A673 (cell line): Measurements from ENCODE around the gene KCNK16. TPM values are rescaled to one million over a fixed set of nuclear protein-coding genes. Genes with fewer than 3 reads are reported as not detected.

ENCODE experiments used
- BruUV-seq: library from RNA; stranded (reverse); fragments of 400-500 nt; replicated peaks from 2 replicates; lab custom pipeline; 2021; lab: Mats Ljungman, UMichigan
- CTCF ChIA-PET: fragments of 300-600 bp; sonication (Branson Sonifier 250); formaldehyde crosslinking; loops from one replicate; lab custom pipeline; 2022; ENCODE audit warnings: antibody characterized with exemption; lab: Charles Lee
- POLR2A ChIA-PET: fragments of 300-600 bp; sonication (Branson Sonifier 250); formaldehyde crosslinking; loops from one replicate; lab custom pipeline; 2022; ENCODE audit warnings: antibody characterized with exemption; ENCODE audit not compliant: low non-redundant PET; lab: Charles Lee
- DNase-seq: peaks from one replicate; pipeline ENCODE4 v3.0.0-alpha.2; 2015; ENCODE audit warnings: low spot score
- H3K27ac ChIP-seq: fragments of 200-600 bp; sonication (generic); 2 replicates; pipeline ENCODE4 v1.5.1; 2016; ENCODE audit warnings: mixed run types, low read depth, mild to moderate bottlenecking, mixed read lengths, antibody characterized with exemption, low read length; ENCODE audit not compliant: poor library complexity, severe bottlenecking
- H3K27me3 ChIP-seq: fragments of 200-600 bp; sonication (generic); replicated peaks from 2 replicates; pipeline ENCODE4 v1.6.1; 2017; ENCODE audit warnings: mixed run types, low read depth, mild to moderate bottlenecking, mixed read lengths, antibody characterized with exemption, low read length; ENCODE audit not compliant: insufficient read depth, poor library complexity
- H3K36me3 ChIP-seq: fragments of 200-600 bp; sonication (generic); 2 replicates; pipeline ENCODE4 v1.6.1; 2016; ENCODE audit warnings: mixed run types, mild to moderate bottlenecking, mixed read lengths, antibody characterized with exemption, low read length; ENCODE audit not compliant: insufficient read depth, poor library complexity, severe bottlenecking
- H3K4me1 ChIP-seq: fragments of 200-600 bp; sonication (generic); 2 replicates; pipeline ENCODE4 v1.6.1; 2017; ENCODE audit warnings: mixed run types, mild to moderate bottlenecking, mixed read lengths, antibody characterized with exemption, low read length; ENCODE audit not compliant: insufficient read depth, poor library complexity, severe bottlenecking
- H3K4me3 ChIP-seq: fragments of 200-600 bp; sonication (generic); 2 replicates; pipeline ENCODE4 v1.5.1; 2016; ENCODE audit warnings: low read depth, mixed run types, mild to moderate bottlenecking, mixed read lengths, low read length; ENCODE audit not compliant: poor library complexity, severe bottlenecking
- H3K9me3 ChIP-seq: fragments of 200-600 bp; sonication (generic); 2 replicates; pipeline ENCODE4 v1.6.1; 2016; ENCODE audit warnings: mixed run types, low read depth, mild to moderate bottlenecking, mixed read lengths, antibody characterized with exemption, low read length; ENCODE audit not compliant: poor library complexity, severe bottlenecking
- EZH2 ChIP-seq: fragments of 200-600 bp; sonication (generic); IDR thresholded peaks from 2 replicates; pipeline ENCODE4 v1.6.1; 2017; ENCODE audit warnings: borderline replicate concordance, low read depth, mild to moderate bottlenecking, mixed read lengths, antibody characterized with exemption, low read length; ENCODE audit not compliant: poor library complexity, severe bottlenecking
- intact Hi-C: fragments of 100-400 bp; cut with micrococcal nuclease; formaldehyde crosslinking; loops from one replicate; pipeline ENCODE4 v1.10.0; 2022; ENCODE audit not compliant: unreplicated experiment
- total RNA-seq: library from RNA; stranded (reverse); gene quantifications from 2 replicates; pipeline ENCODE4 v1.2.3, GENCODE V29; 2021
- TF ChIP-seq, protein P1 (sequence below): fragments of 300-800, 200-600 bp; sonication (generic); conservative IDR thresholded peaks from 2 replicates; pipeline ENCODE4 v1.5.1; 2017; ENCODE audit warnings: low read depth, mild to moderate bottlenecking, antibody characterized with exemption, low read length, moderate library complexity, mixed read lengths

The KCNK16 gene
- total RNA-seq, 1 experiment from 2014 or later = not detected

DNA sequence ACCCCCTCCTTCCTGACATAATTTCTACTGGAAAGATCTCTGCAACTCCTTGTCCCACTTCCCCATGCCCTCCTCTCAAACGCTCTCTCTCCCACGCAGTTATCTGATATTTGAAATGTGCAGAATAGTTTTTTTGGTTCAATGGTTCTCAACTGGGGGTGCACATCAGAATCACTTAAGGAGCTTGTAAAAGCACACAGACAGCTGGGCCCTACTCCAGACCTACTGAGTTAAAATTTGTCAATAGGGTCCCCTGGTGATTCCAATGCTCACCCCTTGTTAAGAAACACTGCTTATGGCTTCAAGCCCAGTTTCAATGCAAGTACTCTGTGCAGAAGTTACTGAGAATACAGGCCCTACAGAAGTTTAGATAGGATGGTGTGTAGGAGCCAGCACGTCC lies 45.2 kb upstream of the KCNK16 start:
- H3K4me1 ChIP-seq = peaks cover 26% of the 10 kb centered on the region
- TF ChIP-seq, protein P1, sequence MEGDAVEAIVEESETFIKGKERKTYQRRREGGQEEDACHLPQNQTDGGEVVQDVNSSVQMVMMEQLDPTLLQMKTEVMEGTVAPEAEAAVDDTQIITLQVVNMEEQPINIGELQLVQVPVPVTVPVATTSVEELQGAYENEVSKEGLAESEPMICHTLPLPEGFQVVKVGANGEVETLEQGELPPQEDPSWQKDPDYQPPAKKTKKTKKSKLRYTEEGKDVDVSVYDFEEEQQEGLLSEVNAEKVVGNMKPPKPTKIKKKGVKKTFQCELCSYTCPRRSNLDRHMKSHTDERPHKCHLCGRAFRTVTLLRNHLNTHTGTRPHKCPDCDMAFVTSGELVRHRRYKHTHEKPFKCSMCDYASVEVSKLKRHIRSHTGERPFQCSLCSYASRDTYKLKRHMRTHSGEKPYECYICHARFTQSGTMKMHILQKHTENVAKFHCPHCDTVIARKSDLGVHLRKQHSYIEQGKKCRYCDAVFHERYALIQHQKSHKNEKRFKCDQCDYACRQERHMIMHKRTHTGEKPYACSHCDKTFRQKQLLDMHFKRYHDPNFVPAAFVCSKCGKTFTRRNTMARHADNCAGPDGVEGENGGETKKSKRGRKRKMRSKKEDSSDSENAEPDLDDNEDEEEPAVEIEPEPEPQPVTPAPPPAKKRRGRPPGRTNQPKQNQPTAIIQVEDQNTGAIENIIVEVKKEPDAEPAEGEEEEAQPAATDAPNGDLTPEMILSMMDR = no peak
- no peak for TF ChIP-seq EZH2

DNA sequence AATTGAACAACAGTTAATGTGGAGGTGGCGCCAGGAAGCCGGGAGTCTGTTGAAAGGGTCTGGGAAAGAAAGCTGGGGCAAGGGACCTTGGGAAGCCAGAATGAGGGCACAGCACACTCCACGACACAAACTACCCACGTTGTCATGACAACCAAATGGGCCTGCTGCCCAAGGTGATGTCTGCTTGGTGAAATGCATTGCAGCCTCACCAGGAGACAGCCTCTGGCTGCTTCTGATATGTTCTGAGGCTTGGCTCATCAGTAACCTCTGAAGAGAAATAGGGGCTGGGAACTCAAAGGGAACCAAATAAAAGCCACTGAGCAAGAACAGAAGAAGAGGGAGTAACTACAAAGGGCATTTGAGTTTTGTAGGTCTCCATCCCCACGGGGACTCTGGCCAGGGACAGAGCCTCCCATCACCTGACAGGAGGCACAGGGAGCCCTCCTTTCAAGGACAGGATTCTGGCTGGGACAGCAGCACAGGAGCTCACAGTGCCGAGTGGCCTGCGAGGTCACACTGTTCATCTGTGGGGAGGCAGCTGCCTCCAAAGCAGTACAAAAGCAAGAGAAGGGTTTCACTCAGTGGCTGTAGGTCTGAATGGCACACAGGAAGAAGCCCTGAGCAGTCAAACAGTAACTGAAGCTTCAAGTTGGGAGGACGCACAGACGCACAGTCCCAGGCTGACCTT lies 44.6 kb upstream of the KCNK16 start:
- Histone ChIP-seq H3K27ac (no peak overlapping the region), H3K9me3 (no peaks in the 10 kb centered on the region), H3K36me3 (no peaks in the 10 kb centered on the region), H3K4me3 (no peak overlapping the region), H3K27me3 (no peaks in the 10 kb centered on the region), H3K4me1 (peaks cover 32% of the 10 kb centered on the region)
- intact Hi-C loops = loop anchor here (10.0 kb wide), 1 partner anchor 1698 kb away; no protein-coding TSS in a partner anchor
- BruUV-seq = no TSS peak
- POLR2A ChIA-PET = no interaction called here
- TF ChIP-seq EZH2 = no peak
- TF ChIP-seq, protein P1 = no peak
- CTCF ChIA-PET = no interaction called here
- DNase-seq = peak; percentile 18

More for the DNA sequence above, 45.2 kb upstream of the KCNK16 start:
- peak; percentile 86 for DNase-seq
- intact Hi-C loops = loop anchor here (10.0 kb wide), 1 partner anchor 1697 kb away; no protein-coding TSS in a partner anchor
- POLR2A ChIA-PET = no interaction called here
- no peaks in the 10 kb centered on the region for H3K9me3 ChIP-seq
- no peaks in the 10 kb centered on the region for H3K27me3 ChIP-seq
- no TSS peak for BruUV-seq
- H3K4me3 ChIP-seq = no peak overlapping the region
- CTCF ChIA-PET = no interaction called here
- H3K27ac ChIP-seq = no peak overlapping the region
- H3K36me3 ChIP-seq = no peaks in the 10 kb centered on the region

DNA sequence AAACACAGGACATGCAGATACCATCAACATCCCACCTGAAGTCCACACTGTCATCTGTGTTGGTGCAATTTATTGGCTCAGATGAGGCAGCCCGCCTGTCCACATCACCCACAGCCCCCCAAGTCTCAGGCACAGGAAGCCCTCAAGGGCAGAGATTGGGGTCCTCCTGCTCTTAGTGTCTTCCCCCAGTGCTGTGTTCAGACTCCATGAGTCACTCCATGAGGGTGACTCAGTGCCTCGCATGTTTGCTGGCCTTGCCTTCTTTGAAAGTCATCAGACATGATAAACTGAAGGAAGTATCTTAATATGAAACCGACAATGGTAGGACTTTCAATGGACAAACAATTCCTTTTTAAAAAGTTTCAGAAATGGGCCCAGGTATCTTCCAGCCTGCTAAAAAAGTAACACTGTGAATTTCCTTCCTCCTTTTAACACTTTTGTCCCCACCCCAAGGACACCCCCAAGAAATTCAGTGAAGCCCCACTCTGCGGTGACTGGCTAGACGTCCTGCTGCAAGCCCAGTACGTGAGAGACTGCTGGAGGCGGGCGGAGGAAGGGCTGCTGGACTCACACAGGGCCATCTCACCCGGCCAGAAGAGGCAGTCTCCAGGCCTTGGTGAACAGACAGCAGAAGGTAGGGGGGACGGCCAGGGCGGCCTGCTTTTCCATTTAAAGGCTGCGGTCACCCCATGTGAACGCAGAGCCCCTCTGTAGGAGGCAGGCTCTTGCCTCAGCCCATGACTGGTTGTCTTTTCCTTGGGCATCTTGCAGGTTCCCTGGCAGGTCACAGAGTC lies 43.0 kb upstream of the KCNK16 start:
- Histone ChIP-seq H3K27me3 (no peaks in the 10 kb centered on the region), H3K9me3 (no peaks in the 10 kb centered on the region), H3K4me3 (no peak overlapping the region), H3K4me1 (peaks cover 32% of the 10 kb centered on the region), H3K36me3 (no peaks in the 10 kb centered on the region), H3K27ac (no peak overlapping the region)
- intact Hi-C loops = loop anchor here (10.0 kb wide), 1 partner anchor 1699 kb away; no protein-coding TSS in a partner anchor
- CTCF ChIA-PET = no interaction called here
- peak; percentile 37 for DNase-seq
- BruUV-seq = no TSS peak
- TF ChIP-seq, protein P1 = no peak
- no peak for TF ChIP-seq EZH2
- POLR2A ChIA-PET = no interaction called here
